ENCODE results near the gene PTGER4.
A peak's percentile ranks its signal among the peaks of the same experiment; 100 is the strongest.

The PTGER4 gene

DNA sequence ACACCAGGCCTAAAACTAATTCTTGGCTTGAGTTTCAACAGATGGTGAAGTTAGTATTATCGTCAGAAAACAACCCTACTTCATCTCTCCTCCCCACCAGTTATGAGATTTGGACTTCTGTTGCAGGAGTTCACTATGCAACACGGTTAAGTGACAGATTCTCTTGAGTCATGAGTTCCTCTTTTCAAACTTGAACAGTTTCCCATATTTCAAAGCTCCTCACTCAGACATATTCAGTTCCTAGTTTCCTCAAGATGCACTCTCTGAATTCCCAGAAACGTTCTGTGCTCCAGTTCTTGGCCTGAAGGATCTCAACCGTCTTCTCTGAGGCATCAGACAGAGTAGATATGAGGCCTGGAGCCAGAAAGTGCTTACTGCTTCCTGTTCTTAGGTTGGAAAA lies 7.3 kb upstream of the PTGER4 start:
- peak; percentile 35 for DNase-seq

DNA sequence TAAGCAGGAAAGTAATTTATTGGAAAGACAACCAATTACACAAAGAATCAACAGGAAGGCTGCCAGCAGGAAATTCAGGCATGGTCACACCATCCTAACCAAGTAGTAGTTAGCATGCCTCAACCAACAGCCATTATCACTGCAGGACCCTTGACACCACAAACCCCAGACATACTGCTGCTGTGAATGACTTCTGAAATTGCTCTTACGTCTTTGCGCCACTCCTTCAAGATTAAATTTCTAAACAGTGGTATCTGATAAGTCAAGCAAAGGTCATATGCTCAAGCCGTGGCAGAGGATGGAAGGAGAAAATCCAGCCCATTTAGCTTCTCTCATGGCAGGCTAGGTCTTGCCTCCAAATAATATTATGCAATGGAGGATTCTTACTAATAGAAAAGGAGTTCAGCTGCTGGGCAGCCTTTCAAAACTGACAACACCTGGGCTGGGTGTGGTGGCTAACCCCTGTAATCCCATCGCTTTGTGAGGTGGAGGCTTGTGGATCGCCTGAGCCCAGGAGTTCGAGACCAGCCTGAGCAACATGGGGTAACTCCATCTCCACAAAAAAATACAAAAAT lies 5.0 kb upstream of the PTGER4 start:
- no peak for DNase-seq

DNA sequence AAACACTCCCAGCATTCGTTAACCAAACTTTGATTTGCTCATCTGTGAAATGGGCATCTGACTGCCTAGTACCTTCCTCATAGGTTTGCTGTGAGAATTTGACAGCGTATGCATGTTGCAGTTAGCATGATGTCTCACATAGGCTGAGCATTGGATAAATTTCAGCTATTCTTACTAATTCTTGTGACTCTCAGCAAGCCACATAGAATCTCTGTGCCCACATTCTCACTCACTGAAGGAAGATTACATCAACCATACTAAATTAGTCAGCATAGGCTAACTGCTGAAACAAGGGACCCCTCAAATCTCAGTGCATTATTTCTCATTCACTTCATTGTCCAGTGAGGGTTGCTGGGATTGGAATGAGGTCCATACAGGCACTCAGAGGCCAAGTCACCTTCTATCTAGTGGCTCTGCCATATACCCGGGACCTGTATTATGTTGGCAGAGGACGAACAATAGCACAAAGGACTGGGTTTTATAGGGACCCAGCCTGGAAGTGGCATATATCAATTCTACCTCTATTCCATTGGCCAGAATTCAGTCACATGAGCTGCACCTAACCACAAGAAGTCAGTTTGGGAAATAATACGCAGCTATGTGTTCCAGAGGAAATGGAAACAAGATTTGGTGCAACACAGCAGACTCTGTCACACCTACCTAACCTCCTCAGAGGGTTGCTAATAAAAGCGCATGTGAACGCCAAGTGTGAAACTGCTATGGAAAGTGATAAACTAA lies 4.2 kb upstream of the PTGER4 start:
- no peak for DNase-seq

DNA sequence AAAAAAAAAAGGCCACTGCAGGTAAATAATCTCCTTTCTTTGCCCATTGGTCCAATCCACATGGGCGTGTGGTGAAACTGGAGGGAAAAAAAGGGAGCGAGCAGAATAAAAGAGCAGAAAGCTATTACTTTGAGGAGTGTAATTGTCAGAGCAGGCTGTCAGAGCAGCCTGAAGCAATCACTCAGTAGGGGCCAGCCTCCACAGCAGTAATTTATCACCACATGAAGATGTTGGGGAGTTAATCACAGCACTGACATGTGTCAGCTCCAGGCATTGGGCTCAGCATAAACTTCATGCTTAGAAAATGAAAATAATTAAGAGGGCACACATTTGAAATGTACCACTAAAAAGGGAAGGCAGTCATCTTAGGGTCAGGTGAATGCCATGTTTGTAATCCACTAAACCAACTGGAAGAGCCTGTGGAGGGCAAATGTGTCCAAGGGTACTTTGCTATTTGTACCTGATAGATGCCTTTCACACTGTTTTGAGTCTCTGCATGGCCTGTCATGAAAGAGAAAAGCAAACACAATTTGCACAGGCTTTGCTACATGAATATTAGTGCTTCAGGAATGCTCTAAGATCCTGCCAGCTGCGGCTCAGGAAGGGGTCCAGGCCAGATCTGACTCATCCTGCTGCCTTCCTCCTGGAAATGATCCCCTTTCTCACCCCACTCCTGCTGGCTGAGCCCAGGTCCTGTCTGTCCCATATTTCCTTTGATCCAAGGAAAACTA lies 2.9 kb upstream of the PTGER4 start:
- no peak for DNase-seq

DNA sequence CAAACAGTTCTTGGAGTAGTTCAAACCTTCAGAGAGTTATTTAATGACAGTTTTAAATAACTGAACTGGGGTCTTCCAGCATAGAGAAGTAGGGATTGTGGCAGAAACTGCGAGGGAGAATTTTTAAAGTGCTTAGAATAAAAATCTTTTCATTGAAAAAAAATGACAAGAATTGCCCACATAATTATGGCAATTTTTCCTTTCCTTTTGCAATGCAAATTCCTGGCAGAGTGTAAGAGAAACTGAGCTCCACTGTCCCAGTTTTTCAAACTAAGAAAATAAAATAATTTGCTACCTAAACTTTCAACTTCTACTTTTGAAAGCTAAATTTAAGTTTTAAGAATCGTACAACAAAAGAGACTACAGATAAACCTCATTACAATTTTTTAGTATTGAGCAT lies 2.3 kb upstream of the PTGER4 start:
- DNase-seq = no peak

DNA sequence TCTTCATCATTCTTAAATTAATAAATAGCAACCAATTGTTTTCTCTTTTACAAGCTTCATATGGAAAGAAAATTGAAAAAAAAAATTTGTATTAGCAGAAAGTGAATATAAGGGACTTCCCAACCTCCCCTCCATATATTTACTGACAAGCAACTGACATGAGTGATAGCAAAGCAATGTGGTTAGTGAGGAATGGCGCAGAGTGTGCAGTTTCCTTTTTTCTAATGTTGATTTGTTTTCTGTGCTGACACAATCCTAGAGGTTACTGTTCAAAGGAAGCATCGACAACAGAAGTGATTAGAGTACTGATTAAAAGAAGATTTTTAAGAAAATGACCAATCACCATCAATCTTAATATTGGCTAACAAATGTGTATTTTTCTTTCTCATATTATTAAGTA lies 1.7 kb upstream of the PTGER4 start:
- DNase-seq = no peak

DNA sequence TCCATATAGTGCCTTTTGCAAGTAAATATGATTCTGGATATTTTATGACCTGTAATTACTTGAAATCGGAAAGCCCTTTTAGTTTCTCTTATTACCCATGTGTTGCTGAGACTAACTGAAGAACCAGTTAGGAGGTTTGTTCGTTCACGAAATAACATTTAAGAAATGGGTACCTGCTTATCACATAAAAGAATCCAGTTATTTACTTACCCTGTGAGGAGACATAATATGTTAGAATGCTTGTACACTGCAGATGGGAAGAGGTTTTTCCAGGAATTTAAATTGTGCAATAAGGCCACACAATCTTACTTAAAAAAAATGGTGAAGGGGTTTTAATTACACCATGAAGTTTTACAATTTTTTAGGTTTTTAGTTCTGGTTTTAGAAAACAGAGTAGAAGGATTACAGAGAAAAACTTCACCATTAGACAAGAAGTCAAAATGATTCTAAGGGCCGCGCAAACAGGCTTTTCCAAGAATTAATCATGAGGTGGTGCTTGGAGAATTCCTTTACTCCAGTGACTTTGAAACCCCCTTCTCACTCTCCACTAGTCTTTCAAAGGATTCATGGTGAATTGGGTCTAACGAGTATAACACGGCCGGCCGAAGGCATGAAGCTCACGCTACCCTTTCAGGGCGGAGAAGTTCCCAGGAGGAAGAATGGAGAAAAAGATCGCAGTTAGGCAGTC lies 1.1 kb upstream of the PTGER4 start:
- DNase-seq = no peak

DNA sequence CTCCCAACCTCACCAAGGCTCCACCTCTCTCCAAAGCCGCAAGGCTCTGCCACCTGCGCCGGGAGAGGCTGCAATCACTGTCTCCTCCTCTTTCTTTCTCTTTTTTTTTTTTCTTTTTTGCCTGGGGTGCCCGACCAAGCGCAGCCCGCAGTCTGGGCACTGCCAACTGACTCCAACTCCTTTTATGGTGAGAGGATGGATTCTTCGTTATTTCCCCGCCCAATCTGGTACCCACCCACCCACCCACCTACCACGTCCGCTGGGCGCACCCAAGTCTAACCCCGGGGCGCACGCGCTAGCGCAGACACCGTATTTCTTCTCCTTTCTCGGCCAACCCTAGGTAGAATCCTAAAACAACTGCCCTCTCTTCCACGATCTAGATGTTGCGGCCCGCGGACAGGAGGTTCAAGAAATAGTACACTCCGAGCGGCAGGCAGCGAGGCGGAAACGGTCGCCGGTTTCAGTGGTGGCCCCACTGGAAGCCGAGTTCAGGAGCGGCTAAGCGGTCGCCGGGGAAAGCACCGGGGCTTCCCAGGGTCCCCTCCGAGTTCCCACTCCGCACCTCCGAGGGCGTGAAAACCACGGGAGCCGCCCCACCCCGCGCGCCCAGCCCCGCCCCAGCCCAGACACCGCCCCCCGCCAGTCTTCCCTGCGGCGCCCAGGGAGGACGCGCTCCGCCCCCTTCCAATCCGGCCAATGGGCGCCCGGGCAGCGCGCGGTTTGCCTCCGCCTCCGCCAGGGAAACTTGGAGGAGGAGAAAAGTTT lies 385 bp upstream of the PTGER4 start:
- peak; percentile 47 for DNase-seq

DNA sequence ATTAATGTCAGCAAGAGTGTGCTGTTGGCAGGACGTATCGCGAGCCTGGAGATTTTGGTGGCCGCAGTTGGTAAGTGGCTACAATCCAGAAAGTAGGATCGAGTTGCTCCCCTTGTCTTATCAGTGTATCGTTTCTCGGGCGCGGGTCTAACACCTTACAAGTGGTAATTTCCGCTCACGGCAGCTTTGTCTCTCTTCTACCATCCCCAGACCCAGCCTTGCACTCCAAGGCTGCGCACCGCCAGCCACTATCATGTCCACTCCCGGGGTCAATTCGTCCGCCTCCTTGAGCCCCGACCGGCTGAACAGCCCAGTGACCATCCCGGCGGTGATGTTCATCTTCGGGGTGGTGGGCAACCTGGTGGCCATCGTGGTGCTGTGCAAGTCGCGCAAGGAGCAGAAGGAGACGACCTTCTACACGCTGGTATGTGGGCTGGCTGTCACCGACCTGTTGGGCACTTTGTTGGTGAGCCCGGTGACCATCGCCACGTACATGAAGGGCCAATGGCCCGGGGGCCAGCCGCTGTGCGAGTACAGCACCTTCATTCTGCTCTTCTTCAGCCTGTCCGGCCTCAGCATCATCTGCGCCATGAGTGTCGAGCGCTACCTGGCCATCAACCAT lies 1.1 kb downstream of the PTGER4 start:
- no peak for DNase-seq

DNA sequence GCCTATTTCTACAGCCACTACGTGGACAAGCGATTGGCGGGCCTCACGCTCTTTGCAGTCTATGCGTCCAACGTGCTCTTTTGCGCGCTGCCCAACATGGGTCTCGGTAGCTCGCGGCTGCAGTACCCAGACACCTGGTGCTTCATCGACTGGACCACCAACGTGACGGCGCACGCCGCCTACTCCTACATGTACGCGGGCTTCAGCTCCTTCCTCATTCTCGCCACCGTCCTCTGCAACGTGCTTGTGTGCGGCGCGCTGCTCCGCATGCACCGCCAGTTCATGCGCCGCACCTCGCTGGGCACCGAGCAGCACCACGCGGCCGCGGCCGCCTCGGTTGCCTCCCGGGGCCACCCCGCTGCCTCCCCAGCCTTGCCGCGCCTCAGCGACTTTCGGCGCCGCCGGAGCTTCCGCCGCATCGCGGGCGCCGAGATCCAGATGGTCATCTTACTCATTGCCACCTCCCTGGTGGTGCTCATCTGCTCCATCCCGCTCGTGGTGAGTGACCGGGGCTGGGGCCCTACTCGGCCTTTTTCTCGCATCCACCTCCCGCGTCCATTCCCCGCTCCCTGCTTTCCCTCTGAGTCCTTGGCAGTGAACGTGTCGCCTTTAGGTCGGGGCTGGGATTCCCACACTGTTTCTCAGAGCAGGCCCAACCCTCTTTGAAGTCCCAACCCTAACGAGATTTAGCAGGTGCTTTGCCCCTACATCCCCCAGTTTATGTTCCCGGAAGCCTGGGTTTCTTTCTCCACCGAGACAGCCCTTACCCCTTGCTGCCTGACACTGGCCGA lies 1.8 kb downstream of the PTGER4 start:
- DNase-seq = no peak

DNA sequence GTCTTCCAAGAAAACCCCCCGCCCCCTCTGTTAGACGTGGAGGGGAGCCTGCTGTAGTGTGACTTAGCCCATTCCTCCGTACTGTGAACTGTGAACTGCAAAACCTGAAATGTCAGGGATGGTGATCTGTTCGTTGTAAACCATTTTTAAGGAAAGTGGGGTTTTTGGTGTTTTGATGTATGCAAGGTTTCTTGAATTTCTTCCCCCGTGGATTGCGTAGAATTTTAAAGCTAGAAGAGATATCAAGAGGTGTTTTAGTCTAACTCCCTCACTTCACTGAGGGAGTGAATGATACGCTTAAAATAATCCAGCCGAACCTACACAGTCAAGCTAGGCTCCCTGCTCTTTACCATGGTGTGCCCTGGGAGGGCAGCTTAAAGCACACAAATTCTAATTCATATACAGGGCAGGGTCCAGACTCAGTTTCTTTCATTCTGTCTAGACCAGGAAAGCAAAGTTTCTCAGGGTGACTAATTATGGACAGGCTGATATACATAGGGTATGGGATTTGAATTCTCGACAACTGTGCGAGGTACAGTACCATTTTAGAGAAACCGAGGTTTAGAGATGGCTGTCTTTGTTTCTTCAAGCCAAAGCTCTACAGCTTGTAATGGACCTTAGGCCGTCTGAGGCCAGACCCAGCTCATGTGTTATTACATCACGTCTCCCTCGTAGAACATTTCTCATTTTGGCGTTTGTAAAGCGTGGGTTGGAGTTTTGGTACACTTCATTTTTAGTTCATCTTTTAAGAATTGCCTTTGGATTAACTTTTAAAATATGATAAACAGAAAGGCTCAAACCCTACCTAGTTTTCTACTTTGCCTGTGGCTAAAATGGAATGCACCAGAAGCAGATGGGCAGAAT lies 2.7 kb downstream of the PTGER4 start:
- no peak for DNase-seq

DNA sequence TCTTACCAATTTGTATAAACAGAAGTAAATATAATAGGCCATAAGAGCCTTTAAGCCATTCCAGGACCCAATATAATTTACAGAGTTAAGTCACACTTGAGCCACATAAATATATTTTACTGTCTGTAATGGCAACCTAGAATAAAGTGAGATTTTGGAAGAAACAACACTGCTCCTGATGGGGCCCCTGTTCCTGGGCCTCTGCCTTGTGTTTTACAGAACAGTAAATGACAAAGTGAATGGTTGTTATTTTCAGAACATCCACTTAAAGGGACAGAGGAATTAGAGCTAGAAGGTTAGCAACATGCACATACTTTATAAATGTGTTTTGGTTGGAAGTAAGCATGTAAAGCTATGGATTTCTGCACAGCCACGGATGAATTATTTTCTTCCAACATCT lies 3.6 kb downstream of the PTGER4 start:
- no peak for DNase-seq

DNA sequence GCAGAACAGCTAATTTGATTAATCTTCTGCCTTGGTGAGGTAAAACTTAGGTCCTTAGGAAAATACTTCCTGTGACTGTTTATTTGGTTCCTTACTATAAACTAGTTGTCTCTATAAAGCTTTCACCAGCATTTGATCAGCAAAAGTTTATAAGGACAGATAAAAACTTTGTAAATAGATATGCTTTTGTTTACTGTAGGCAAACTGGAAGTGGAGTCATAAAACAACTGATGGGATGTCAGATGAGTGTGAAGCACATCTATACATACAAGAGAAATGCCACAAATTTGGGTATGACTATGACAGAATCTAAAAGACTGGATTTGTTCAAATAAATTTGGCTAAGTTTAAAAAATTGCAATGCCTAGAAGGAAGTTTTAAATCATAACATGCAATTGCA lies 5.5 kb downstream of the PTGER4 start:
- DNase-seq = no peak

DNA sequence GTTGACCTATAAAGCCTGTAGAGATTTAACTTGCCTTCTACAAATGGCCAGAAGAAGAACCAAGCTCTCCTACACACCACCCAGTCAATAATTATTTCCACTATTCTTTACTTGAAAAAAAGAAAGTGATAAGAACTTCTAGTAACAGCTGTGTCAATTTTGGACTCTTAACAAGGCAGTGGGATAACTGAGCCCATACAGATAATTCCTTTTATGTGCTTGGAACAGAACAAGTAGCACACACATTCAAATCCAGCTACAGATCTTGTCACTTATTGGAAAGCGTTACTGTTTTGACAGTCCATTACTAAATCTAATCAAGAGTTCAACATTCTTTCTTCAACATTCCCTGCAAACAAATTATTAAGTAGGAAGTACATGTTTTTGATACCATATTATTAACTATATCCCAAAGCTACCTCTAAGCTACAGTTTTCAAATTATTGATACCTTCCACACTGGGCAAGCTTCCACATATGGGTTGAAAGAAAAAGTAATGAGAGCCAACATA lies 6.3 kb downstream of the PTGER4 start:
- DNase-seq = no peak

DNA sequence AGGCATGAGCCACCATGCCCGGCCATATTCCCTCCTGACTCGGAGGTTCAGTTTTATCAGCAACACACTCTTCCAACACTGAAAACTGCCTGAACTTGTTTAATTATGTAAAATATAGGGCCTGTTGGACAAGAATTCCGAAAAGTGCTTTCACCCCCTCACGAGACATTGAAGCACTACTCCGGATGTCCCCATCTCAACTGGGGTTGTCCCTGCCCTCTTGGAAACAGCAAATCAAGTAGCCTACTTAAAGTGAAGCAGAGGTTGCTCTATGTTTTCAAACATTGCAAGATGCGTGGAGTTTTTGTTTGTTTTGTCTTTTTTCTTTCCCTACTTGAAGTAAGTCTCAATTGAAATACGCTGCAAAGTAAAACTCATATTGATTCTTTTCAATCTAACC lies 7.6 kb downstream of the PTGER4 start:
- DNase-seq = no peak

DNA sequence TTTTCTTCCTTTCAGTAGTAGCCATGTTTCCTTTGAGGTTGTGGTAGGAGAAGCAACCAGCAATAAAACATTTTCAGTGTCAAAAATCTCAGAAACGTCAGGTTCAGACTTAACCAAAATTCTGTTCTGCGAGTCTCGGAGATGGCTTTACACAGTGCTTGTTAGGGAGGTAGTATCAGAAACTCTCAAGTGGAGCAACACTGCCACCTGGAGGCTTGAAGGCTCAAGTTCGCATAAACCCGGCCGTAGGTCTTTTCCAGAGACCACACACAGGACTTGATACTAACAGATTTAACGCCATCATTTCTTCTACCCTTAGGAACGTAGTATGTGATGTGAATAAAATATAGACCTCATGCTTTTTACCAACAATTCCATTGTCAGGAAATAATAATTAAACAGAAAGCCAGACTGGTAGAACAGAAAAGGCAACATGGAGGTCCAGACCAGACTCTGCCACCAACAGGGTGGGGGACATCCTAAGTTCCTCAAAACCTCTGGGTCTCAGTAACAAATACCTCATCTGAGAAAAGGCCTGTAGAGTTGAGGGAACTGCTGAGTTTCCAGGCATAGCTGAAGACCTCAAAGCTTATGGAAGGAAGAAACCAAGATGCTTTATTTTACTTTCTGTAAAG lies 8.5 kb downstream of the PTGER4 start:
- no peak for DNase-seq

DNA sequence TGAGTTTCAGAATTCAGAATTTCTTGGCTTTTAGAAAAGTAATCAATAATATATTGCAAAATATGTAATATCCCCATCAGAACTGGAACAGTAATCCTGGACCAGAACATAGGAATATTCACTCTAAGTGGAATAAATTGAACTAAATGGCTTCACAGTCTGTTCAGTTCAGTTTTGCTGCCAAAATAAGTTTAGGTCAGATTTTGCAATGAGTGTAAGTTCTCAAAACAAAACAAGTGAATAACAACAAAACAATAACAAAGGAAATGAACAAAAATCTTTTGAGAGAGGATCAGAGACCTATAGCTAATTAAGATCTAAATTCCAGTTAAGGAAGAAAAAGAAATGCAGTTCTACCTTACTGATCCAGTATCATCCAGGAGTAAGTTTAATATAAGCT lies 9.3 kb downstream of the PTGER4 start:
- no peak for DNase-seq

DNA sequence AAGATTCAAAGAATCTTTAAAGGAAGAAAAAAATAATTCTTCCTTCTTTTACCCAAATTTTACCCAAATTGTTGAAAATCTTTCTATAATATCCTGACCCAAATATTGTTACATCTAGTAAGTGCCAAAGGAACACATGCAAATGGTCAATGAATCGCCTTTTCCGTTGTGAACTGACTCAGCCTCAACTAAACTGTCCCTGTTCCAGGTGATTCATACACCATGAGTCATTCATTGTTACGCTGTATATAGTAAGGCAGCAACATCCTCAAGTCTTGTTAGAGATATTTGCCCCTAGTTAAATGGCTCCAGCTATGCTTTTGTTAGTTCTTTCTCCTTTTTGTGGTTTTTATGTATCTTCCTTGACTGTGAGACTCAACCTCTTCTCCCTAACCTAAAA lies 9.7 kb downstream of the PTGER4 start:
- no peak for DNase-seq

DNA sequence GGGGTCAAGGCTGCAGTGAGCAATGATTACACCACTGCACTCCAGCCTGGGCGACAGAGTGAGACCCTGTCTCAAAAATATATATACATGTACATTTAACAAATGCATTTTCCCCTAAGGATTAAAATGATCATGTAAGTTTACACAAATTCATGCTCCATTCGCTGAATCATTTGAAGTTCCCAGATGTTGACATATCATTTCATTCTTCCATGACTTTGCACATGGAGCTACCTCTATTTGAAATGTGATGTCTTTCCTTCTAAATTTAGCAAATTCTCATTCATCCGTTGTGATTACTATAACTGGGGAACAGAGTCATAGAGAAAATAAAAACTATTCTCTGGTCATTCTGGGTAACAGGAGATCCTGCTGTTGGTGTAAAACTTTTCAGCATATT lies 10.6 kb downstream of the PTGER4 start:
- no peak for DNase-seq

DNA sequence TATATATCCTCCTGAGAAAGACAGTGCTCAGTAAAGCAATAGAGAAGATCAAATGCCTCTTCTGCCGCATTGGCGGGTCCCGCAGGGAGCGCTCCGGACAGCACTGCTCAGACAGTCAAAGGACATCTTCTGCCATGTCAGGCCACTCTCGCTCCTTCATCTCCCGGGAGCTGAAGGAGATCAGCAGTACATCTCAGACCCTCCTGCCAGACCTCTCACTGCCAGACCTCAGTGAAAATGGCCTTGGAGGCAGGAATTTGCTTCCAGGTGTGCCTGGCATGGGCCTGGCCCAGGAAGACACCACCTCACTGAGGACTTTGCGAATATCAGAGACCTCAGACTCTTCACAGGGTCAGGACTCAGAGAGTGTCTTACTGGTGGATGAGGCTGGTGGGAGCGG lies 12.2 kb downstream of the PTGER4 start:
- DNase-seq = no peak
